Measurements from ENCODE around the gene CASP8AP2.
"Not testable (repeated sequence)": the region's sequence is repeated elsewhere in the genome, so short reads cannot be mapped to it uniquely, and the experiment has no call there.

The CASP8AP2 gene

DNA sequence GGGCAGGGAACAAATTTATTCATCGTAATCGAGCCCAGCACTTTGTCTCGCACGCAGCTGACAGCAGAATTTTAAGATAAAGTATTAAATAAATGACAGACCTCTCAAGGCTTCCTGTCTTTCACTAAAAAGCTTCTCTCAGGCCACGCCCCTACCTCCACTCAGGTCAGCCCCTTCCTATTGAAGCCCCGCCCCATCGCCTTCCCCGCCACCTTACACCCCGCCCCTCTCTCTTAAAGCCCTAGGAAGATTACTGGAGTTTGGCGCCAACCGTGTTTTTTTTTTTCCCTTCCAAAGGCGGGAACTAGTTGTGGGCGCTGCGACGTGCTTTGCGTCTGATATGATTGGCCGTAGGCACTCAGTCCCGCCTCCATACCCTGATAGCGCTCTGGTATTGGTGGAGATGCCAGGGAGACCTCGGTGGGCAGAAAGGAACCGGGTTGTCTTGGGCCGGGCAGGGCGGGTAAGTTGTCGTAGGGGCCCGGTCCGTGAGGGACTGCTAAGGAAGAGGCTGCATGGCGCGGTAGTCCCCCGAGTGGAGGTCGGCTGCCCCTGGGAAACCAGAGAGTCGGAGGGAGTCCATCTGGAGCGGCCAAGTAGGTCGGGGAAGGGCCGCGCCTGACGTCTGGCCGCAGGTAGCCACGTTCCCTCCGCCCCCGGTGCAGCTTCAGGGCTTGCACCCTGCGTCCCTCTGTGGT is at the start of gene CASP8AP2:
CASP8AP2 (plus strand) TSS at position 409 of the 698 bp plus-strand sequence.
- FAIRE-seq: peak; percentile 89

DNA sequence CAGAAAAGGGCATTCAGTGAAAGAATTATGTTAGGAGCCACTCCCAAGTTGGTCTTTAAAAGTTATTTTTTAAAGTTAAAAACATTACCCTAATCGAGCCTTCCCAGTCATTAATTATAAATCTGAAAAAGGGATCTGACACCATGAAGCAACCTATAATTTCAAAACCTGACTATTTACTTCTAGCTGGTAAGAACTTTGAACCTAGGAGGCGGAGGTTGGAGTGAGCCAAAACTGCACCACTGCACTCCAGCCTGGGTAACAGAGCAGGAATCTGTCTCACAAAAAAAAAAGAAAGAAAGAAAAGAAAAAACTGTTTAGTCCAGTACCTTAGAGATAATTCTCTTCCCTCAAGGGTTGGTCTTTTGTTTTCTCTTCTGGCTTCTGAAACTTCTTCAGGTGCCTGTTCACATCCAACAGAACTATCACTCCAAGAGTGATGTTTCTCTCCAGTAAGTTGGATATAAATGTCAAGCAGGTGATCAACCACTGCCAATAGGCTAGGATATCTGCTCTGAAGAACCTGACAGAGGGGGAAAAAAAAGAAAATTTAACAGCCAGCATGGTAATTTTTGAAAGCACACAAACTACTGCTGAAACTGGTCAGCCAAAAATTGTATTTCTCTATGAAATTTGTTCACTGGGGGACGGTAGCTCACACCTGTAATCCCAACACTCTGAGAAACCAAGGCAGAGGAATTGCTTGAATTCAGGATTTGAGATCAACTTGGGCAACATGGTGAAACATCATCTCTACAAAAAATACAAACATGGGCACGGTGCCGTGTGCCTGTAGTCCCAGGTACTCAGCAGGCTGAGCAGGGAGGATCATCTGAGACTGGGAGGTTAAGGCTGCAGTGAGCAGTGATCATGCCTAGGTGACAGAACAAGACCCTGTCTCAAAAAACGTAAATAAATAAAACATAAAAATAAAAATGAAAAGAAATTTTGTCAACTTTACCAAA is 48.3 kb upstream of the CASP8AP2 start:
- FAIRE-seq: no peak

DNA sequence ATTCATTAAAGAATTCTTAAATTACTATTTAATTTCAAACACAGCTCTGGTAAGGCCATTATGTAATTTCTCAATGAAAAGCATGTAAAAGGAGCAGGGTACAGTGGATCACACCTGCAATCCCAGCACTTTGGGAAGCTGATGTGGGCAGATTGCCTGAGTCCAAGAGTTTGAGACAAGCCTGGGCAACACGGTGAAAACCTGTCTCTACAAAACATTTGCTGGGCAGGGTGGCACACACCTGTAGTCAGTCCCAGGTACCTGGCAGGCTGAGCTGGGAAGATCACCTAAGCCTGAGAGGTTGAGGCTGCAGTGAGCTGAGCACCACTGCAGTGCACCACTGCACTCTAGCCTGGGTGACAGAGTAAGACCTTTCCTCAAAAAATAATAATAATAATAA is 47.5 kb upstream of the CASP8AP2 start:
- FAIRE-seq: no peak

DNA sequence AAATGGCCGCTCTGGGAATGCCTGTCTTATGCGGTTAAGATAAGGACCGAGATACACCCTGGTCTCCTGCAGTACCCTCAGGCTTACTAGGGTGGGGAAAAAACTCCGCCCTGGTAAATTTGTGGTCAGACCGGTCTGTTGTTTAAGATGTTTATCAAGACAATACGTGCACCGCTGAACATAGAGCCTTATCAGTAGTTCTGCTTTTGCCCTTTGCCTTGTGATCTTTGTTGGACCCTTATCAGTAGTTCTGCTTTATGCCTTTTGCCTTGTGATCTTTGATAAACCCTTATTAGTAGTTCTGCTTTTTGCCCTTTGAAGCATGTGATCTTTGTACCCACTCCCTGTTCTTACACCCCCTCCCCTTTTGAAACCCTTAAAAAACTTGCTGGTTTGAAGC is 46.4 kb upstream of the CASP8AP2 start:
- FAIRE-seq: not testable (repeated sequence)

DNA sequence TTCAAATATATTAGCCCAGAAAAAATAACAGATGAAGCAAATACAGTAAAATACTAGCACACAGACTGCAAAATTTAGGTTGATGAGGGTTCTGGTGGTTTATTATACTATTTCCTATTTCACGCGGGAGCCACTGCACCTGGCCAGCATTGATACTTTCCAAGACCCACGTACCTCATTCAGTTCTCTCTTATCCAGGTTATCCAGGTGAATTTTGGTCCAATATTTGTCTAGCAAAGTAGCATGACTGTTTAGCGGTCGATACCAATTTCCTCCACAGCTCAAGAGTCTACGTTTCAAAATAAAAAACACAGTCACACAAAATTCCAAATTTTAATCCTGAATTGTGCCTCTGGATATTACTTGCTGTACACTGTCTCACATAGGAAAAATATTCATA is 44.8 kb upstream of the CASP8AP2 start:
- no peak for FAIRE-seq

DNA sequence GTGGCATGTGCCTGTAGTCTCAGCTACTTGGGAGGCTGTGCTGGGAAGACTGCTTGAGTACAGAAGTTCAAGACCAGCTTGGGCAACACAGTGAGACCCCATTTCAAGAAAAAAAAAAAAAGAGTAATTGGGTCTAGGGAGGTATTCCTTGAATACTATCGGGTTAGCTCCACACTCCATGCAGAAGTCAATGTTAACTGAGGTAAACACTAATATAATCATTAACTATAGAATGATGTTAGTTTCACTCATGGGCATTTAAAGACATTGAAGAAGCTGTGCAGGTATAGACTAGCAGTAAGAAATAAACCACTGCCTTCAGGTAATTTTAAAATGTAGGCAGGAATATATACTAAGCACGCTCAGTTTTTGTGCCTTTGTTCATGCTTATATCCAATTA is 42.7 kb upstream of the CASP8AP2 start:
- no peak for FAIRE-seq

DNA sequence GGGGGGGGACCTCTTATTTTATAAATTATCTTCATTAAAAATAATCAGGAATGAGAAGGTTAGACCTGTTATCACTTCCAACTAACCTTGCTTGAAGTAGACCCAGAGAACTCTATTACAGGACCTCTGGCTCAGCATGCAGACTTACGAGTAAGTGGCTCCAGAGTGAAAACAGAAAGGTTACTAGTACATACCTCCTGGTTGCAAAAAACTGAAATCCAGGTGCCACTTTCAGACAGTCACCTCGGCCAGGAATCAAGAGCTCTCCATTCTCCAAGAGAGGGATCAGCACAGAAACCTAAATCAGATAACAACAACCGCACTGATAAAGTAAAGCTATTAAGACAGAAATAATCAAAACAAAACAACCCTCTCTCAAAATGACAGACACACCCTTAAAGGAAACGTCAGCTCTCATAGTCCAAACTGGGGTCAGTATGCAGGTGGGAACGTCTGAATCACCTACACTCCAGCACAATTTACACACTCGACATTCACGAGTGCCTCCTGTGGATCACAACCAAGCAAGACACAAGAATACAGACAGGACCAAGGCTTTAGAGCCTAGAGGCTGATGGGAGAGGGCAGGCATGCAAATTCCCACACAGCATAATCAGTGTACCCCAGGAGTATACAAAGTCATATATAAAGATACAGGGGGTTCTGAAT is 41.9 kb upstream of the CASP8AP2 start:
- no peak for FAIRE-seq

DNA sequence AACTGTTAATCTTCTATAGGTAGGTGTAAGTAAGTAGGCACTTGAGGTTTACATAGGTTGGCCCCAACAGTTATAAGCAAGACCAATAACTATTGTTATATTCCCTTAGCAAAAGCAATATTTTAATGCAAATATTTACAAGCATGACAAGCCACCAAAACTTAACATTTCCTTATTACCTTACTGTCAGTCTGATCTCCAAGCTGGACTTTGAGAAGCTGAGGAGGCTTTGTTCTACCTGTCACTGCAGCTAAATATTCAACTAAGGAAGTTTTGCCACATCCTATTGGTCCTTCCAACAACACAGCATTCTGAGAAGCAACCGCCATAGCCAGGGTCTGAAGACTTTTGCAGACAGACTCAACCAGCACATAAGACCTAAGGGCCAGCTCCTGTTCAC is 39.7 kb upstream of the CASP8AP2 start:
- no peak for FAIRE-seq

DNA sequence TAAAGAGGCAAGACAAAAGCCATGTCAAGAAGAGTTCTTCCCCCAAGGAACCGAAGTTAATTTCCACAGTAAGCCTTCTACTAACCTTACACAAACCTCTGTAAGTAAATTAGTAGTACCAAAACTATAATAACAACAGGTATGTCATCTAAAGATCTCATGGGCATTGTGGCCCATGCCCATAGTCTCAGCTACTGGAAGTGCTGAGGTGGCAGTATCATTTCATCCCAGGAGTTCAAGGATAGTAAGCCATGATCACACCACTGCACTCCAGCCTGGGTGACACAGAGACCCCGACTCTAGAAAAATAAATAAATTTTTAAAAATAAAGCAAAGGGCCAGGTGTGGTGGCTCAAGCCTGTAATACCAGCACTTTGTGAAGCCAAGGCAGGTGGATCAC is 39.3 kb upstream of the CASP8AP2 start:
- FAIRE-seq: no peak

DNA sequence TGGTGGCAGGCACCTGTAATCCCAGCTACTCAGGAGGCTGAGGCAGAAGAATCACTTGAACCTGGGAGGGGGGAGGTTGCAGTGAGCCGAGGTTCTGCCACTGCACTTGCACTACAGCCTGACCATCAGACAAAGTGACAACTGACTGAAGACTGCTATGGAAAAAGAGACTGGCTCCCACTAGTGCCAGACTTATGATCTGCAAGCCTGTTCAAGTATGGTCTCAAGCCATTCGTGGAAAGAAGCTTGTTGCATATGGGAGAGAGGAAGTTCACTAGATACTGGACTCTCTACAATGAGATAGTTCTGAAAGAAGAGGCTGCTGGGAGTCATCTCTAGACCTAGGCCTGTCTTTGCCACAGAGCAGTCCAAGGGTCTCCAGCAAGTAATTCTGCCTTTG is 36.8 kb upstream of the CASP8AP2 start:
- FAIRE-seq: no peak

DNA sequence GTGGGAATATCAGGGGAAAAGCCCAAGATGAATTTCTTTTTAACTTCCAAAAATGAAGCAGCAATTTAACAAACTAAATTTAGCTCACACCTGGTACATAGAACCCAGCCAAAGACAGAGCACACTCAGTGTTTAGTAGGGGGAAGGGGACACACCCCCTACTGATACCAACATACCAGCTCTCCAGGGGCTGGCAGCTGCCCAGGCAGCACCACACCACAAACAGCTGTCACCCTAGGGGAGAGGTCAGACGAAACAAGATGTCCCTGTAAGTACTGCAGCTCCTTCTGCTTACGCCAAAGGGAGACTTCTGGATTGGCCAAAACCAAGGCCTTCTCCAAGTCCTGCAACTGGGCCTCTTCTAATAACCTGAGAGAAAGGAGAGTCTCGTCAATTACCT is 36.1 kb upstream of the CASP8AP2 start:
- no peak for FAIRE-seq

DNA sequence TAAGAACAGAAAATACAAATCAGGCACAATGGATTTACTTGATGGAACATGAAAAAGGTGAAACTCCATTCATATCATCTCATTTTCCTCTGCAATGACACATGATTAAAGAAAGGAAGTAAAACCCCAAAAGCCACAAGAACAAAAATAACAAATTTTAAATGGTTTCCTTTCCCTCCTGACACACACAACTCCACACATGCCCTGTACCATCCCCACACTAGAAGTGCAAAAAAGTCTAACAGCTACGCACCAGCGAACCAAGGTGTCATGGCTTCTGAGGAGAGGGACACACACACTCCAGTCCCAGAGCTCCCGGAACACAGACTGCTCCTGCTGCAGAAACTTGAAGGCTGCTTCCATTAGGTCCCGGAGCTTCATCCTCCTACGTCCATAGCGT is 35.4 kb upstream of the CASP8AP2 start:
- FAIRE-seq: no peak

DNA sequence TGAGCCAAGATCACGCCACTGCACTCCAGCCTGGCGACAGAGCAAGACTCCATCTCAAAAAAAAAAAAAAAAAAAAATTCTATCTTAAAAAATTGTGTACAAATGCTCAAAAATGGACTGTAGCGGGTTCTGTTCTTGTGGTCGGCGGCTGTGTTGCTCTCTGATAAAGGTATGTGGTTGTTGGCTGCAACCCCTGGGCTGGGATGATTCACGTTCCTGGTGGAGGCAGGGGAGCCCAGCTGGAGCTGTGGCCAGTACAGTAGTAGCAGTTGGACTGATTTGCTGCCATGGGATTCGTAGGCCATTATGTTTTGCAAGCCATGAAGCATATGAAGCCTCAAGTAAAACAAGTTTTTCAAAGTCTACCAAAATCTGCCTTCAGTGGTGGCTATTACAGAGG is 32.4 kb upstream of the CASP8AP2 start:
- no peak for FAIRE-seq

DNA sequence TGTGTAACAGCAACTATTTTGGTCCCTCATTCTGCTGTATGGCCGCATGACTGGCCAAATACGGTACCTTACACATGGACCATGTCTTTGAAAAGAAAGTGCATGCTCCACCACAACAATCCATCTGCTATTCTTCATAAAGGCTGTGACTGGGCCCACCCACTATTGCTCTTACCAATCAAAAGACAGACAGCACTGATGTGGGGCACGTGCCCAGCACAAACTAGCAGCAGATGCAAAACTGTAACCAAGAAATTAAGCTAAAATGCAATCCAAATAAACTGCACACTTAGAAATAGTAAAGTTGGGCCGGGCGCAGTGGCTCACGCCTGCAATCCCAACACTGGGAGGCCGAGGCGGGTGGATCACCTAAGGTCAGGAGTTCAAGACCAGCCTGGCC is 30.6 kb upstream of the CASP8AP2 start:
- no peak for FAIRE-seq

DNA sequence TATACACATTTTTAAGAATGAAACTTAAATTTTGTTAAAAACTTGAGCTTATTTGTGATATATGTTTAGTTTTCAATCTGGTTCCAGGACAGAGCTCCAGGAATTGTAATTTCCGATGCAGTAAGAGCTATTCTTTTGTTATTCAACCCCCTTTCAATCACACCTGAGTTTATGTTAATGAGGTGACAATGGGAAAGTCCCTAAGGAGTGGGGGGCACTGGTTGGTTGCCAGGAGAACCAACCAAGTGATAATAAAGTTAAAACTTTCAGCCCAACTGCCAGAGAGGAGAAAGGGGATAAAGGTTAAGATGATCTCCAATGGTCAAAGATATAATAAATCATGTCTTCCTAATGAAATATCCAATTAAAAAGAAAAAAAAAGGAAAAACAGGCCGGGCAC is 29.9 kb upstream of the CASP8AP2 start:
- FAIRE-seq: no peak

DNA sequence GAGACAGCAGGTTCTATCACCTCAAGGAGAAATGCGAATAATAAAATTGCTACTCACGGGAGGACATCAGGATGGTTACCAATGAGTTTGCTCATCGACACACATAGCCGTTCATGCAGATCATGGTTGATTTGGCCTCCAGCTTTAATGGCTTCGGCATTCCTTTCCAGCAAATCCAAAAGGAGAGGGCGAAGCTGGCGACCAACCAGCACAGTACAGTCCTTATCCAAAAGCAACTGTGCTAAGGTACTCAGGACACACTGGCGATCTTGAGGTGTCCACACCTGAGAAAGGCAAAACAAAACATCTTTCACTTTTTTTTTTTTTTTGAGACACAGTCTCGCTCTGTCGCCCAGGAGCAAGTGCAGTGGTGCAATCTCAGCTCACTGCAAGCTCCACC is 26.4 kb upstream of the CASP8AP2 start:
- no peak for FAIRE-seq

DNA sequence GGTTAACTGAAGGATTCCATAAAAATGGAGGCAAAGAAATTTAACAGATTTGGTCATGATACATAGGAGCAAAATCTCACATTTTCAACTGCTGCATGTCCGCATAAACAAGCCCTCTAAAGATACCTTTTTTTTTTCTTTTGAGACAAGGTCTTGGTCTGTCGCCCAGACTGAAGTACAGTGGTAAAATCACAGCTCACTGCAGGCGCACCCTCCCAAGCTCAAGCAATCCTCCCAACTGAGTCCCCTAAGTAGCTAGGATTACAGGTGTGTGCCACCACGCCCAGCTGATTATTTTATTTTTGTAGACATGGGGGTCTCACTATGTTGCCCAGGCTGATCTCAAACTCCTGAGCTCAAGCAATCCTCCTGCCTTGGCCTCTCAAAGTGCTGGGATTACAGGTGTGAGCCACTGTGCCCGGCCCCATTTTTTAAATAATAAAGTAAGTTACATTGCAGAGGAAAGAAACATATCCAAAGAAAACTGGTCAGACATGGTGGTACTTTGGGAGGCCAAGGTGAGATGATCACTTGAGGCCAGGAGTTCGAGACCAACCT is 23.8 kb upstream of the CASP8AP2 start:
- FAIRE-seq: no peak

DNA sequence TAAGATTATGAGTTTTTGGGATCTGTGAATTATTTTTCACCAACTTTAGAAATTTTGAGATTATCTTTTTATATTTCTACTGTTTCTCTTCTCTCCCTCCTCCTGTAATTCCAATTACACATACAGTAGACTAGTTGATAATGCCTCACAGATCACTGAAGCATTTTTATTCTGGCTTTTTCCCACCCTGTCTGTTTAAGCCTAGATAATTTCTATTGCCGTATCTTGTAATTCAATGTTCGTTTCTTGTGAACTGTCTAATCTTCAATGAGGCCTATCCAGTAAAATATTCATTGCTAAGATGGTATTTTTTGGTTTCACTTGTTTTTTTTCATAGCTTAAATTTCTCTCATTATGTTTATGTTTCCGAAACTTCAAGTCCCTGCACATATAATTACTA is 22.1 kb upstream of the CASP8AP2 start:
- FAIRE-seq: no peak

DNA sequence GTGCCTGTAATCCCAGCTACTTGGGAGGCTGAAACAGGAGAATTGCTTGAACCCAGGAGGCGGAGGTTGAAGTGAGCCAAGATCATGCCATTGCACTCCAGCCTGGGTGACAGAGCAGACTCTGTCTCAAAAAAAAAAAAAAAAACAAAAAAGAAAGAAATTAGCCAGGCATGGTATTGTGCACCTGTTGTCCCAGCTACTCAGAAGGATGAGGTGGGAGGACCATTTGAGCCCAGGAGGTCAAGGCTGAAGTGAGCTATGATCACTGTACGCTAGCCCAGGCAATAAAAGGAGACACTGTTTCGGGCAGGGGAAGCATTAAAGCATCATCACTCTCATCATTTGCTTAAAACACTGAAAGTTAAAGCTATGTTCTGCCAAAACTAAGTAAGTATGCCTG is 16.3 kb upstream of the CASP8AP2 start:
- not testable (repeated sequence) for FAIRE-seq

DNA sequence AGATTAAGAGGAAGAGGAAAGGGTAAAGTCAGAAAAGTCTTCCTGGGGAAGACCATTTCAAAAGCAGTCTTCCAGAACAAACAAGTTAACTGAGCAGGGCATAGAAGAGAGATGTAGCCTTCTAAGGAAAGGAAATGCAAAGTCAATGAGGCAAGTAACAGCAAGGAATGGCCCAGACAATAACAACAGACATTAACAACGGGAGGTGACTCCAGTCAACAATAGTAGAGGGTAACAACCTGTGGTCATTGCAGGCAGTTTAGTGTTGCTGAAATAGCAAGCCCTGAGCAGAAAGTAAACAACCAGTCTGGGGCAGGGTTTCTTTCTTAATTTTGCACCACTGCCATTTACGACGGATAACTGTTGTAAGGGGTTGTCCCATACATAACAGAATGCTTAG is 12.2 kb upstream of the CASP8AP2 start:
- no peak for FAIRE-seq

DNA sequence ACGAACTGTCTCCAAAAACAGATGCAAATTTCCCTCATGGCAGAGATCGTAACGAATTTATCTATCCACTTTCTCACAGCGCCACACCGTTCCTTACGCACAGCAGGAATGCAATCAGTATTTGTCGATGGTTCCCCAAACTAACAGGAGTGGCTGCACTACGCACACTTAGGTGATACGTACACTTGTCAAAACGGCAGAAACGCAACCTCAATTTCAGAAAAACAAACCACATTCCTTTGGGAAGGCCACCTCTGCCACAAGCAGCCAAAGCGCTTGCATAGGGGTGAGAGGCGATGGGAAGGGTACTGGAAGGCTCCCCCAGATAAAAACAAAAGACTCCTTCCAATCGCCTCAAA is 10.7 kb upstream of the CASP8AP2 start:
- FAIRE-seq: no peak

DNA sequence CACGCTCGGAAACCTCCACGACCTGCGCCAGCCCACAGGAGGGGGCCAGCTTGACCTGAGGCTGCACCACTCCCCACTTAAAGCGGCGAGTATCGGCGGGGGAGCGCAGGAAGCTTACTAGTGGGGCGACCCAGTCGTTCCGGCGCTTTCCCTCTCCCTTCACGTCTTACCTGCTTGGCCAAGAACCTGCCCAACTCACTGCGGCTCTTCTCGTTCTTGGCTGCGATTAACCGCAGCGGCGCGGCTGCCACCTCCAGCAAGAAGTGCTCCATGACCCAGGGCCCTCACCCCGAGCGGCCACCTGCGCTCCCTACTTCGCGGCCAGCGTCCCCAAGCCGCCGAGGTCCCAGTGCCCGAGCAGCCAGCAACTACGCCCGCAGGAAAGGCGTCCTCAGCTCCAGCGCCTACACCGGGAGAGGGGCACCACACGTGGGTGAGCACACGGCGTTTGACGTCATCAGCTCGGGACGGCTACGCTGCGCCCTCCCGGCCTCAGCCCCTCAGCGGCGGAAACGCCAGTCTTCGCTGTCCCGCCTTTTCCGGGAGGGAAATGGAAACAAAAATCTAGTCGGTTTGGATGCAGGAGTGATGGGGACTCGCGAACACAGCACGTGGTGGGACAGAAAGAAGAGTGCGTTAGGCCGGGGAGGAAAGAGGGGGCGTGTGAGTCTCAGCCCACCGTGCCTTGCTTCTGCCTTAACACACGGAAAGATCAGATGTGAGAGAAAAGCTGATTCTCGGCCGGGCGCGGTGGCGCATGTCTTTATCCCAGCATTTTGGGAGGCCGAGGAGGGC is 10.1 kb upstream of the CASP8AP2 start, which contains the start of gene MDN1:
MDN1 (minus strand) TSS at position 459 of the 795 bp plus-strand sequence; CDS start at position 272, 187 bp downstream.
- FAIRE-seq: no peak
